Anterior cingulate cortex (tissue), 58 donors: ENCODE results near the gene MCOLN3.
"Not testable (repeated sequence)": the region's sequence is repeated elsewhere in the genome, so short reads cannot be mapped to it uniquely, and the experiment has no call there.

Experiments used
- DNase-seq, 58 donors: peaks; one replicate each; lab custom pipeline; 2025; lab: John Stamatoyannopoulos, UW

Gene MCOLN3

DNA sequence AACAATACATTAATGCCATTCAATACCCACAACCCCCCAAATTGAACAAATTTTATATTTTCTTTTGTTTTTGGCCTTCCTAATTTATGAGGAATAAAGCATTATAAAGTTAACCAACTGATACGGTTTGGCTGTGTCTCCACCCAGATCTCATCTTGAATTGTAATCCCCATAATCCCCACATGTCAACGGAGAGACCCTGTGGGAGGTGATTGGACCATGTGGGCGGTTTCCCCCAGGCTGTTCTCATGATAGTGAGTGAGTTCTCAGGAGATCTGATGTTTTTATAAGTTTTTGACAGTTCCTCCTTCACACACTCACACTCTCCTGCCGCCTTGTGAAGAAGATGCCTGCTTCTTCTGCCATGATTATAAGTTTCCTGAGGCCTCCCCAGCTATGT is 6.4 kb upstream of the MCOLN3 start:
- no peak for DNase-seq

DNA sequence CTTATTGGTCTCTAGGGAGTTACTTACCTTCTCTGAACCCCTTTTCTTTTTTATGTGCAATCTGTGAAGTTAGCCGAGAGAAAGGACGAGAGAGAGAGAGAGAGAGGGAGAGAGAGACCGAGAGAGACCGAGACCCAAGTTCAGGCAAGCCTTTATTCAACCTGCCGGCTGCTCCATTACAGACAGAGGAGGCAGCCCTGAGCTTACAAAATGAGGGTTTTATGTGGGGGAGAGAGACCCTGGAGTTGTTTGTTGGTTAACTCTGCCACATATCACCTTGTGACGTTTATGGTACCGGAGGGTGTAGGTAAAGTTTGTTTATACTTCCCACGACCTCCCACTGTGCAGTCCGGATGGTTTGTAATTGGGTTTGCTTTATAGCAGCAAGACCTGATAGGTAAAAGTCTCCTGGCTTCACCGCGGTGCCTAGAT is 1.5 kb upstream of the MCOLN3 start:
- DNase-seq: no peak

DNA sequence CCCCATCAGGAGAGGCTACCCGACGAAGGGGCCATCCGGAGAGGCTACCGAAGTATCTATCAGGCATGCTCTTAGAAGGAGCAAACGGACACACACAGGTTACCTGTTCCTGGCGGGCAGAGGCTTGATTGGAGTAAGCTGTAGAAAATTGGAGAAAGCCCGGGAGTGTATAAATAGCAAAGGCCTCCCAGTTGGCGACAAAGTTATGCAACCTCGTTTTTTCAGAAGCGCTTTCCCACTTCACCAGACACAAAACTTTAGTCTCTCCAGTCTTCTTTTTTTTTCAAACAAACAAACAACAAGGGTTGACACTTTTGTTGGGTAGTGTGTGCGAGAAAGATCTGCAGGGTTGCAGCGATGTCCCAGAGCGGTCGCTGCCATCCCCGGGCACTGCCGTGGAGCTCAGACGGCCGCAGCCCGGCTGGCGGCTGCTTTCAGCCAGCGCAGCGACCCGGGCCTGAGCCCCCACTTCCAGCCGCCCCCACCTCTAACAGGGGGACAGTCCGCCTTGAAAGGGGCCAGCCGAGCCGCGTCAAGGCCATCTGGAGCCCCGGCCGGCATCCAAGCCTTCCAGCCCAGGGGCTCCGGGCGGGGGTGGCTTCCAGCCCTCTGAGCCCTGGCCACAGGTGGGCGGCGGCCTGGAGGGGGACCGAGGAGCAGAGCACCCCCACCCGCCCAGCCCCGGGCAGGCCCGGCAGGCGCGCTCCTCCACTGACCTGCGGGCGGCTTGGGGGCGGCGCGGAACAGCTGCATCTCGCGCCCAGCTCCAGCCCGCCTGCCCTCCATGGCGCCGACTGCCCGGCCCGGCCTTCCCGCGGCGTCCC is 616 bp downstream of the MCOLN3 start:
- DNase-seq: no peak

DNA sequence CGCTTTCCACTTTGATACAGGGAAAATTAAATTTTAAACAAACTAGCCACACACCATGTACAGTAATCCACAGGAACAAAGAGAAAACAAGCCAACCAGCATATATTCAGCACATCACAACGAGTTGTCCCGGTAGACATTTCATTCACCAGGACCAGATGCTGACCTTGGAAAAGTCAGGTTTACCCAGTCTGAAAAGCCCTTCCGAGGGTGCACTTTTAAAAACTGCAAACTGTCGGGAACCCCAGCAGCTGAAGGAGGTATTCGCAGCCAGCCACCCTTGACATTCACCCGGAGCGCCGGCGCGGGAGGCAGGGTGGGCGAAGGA is 1.2 kb downstream of the MCOLN3 start:
- DNase-seq: no peak

DNA sequence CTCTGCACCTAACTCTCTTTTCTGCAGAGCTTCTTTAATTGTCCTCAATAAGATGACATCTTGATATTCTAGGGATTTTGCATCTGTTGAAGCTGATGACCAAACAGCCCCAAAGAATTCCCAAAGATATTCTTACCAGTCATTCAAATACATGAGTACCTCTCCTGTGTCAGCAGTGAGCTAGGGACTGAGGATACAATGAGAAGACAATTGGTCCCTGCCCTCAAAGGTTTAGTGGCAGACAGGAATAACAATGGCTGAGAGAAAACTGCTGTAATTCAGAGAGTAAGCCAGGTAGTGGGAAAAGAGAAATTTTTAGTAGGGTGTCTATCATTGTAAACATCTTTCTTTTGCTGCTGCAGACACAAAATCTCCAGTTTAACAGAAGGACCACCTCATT is 5.9 kb downstream of the MCOLN3 start:
- DNase-seq: no peak

DNA sequence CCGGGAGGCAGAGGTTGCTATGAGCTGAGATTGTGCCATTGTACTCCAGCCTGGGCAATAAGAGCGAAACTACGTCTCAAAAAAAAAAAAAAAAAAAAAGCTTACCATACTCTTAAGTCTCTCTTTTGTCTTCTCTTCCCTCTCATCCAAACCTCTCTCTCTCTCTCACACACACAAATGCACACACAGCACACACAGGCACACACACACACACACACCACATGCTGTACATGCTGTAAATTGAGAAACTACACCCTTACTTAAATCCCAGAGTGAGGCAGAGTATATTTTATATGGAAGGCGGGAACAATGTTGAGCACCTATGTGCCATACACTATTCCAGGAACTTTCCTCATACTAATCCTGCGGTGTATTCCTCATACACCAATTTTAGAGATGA is 6.5 kb downstream of the MCOLN3 start:
- DNase-seq: no peak

DNA sequence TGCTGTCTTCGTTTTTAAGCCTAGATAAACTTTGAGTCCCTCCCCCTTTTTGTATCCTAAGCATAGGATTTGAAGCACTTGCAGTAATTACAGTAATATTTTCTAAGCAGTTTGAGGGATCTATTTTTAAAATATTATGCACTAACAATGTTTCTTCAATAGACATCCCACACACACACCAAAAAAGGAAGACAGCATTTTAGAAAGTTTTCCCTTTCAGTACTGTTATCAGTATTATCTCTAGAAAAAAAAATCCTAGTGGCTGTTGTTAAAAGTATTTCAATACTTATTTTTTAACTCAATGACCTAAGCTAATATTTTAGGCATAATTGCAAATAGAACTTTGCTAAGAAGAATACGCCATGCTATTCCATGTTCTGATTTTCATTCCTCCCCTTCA is 15.1 kb downstream of the MCOLN3 start:
- no peak for DNase-seq

DNA sequence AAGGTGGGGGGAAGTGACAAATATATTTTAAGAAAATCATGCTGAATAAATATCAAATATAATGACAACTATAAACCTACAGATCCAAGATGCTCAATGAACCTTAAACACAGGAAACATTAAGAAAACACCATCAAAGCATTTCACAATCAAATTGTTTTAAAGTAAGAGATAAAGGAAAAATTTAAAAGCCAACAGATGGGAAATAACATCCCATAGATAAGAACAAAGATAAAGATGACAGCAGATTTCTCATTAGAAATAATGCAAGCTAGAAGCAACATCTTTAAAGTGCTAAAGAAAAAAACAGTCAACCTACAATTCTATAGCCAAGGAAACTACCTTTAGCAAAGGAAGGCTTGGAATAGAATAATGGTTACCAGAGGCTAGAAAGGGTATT is 17.8 kb downstream of the MCOLN3 start:
- no peak for DNase-seq

DNA sequence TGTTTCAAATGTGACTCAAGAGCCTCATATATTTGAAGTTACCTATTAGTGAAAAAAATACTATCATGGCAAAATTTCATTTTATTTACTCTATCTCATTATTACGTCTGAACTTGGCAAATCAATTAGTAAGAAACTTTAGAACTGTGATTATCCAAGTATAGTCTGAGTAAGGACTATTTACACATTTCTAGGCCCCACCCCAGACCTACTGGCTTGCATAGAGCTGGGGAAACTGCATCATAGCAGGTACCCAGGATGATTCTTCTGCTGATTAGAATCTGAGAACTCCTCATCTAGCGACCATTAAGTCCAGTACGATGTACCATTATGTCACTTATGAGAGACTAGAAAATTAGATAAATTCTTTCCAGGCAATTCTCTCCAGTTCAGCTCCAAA is 20.1 kb downstream of the MCOLN3 start:
- DNase-seq: no peak

DNA sequence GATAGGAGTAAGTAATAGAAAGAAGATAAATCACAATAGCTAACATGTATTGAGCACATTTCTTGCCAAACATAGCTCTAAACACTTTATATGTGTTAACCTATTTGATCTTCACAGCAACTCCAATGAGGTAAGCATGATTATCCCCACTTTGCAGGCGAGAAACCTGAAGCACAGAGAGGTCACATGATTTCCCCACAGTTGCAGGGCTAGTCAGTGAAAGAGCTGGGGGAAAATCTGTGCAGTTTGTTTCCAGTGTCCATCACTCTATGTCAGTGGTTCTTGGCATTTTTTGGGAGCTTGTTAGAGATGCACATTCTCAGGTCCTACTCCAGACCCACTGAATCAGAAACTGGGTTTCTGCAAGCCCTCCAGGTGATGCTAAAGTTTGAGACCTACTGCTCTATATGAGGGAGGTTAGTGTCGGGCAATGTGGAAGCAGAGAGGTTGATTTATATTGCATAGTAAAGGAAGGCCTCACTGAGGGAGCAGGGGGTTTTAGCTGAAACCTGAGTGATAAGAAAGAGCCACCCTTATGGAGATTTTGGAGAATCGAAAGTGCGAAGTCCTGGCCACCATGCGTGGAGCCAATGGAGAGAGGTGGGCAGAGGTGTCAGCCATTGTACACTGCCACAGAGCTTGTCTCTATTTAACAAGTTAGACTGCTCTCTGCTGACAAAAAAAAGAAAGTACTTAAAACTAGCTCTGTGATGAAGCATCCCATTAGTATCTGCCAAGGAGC is 20.9 kb downstream of the MCOLN3 start:
- no peak for DNase-seq

DNA sequence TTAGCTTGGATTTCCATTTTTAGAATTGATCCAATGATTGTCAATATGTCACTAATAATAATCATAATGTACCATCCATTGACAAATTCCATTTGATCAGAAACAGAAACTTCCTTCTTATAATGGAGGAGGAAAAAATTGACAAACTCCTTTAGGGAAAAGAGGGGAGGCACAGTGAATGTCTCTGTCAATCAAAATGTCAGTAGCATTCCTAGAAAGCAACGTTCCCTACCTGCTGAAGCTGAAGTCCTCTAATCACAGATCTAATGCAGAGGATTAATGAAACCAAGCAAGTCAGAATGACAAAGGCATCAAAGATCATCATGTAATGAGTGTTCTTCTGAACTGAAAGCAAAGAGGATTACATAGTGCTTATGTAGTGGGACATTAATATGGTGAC is 22.4 kb downstream of the MCOLN3 start:
- no peak for DNase-seq

DNA sequence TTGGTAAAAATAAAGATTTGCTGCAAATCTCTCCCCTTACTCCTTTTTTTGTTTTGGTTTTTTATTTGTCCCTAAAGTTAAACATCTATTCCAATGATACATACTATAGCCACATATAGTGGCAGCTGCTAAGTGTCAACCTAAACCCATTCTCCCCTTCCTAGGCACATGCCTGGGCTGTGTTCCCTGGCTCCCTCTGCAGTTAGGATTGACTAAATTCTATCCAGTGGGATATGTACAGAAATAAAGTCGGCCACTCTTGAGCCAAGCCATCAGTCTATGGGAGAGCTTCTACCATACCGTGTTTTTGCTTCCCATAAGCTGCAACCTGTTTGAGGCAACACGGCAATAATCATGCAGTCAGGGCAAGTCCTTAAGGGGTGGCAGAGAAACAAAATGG is 23.6 kb downstream of the MCOLN3 start:
- no peak for DNase-seq

DNA sequence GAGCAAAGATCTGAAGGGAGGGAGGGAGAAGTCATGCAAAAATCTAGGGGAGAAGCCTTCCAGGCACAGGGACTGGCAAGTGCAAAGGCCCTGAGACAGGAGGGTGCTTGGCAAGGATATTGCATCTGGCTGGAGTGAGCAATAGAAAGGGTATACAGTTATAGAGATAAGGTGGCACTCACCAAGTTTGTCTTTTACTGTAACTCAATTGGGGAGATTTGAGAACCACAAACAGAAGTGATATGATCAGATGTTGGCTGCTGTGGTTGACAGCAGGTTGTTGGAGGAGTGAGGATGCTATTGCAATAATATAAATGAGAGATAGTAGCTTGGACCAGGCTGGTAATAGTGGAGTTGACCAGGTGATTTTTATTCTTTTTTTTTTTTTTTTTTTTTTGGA is 25.6 kb downstream of the MCOLN3 start:
- DNase-seq: no peak

DNA sequence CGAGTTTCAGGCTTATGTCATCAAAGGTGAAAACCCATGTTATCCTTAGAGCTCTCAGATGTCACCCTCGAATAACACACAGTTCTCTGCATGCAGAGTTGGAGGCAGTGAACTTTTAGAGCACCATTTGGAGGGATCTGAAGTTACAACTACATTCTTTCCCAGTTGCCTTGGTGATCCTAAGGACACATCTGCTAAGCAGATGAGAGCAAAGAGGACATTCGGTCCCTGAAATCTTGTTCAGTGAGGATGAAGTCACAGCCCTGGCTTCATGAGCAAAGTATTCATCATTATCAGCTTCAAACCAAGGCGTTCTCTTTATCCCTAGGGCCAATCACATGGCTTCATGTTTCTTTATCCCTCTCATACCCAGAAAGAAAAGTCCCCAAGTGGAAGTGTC is 28.3 kb downstream of the MCOLN3 start:
- DNase-seq: no peak

DNA sequence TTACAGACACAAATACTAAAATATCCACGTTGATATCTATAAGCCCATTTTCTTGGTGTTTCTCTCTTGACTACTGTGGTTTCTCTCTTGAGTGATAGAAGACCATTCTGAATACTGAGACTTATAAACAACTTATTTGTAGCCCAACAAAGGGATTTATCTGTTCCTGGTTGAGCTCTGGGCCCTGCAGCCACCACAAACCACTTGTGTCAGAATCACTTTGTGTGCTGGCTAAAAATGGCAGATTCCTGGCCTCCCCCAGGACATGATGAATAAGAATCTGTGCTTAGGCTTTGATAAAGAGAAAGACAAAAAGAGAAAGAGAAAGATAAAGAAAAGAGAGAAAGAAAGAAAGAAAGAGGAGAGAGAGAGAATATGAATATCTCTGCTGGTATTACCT is 32.5 kb downstream of the MCOLN3 start:
- DNase-seq: no peak

DNA sequence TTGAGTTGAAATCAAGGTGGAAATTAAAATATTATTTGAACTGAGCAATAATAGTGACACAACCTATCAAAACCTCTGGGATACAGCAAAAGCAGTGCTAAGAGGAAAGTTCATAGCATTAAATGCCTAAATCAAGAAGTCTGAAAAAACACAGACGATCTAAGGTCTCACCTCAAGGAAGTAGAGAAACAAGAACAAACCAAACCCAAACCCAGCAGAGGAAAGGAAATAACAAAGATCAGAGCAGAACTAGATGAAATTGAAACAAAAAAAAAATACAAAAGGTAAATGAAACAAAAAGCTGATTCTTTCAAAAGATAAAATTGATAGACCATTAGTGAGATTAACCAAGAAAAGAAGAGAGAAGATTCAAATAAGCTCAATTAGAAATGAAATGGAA is 42.7 kb downstream of the MCOLN3 start:
- DNase-seq: not testable (repeated sequence)

DNA sequence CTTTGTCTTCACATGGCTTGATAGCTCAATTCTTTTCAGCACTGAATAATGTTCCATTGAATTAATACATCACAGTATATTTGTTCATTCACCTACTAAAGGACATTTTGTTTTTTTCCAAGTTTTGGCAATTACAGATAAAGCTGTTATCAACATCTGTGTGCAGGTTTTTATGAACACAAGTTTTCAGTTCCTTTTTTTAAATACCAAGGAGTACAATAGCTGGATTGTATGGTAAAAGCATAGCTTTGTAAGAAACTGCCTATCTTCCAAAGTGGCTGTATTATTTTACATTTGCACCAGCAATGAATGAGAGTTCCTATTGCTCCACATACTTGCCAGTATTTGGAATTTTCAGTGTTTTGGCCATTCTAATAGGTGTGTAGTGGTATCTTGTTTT is 46.6 kb downstream of the MCOLN3 start:
- no peak for DNase-seq

DNA sequence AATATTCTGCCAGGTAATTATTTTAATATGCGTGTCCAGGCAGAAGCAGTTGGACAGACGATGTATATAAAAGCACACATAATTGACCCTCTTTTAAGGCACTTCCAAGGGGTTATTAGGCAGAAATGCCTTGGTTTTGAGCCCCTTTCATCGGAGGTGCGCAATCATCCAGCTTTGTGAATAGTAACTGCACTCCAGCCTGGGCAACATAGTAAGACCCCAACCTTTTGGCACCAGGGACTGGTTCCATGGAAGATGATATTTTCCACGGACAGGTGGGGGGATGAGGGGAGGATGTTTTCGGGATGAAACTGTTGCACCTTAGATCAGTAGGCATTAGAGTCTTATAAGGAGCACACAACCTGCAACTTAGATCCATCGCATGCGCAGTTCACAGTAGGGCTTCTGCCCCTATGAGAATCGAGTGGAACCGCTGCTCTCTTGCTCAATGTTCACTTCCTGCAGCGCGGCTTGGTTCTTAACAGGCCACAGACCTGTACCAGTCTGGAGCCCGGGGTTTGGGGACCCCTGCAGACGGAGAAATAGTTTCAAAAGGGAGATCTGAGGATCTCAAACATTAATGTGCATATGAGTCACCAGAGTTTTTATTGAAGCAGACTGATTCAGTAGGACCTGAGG is 49.5 kb downstream of the MCOLN3 start:
- no peak for DNase-seq

DNA sequence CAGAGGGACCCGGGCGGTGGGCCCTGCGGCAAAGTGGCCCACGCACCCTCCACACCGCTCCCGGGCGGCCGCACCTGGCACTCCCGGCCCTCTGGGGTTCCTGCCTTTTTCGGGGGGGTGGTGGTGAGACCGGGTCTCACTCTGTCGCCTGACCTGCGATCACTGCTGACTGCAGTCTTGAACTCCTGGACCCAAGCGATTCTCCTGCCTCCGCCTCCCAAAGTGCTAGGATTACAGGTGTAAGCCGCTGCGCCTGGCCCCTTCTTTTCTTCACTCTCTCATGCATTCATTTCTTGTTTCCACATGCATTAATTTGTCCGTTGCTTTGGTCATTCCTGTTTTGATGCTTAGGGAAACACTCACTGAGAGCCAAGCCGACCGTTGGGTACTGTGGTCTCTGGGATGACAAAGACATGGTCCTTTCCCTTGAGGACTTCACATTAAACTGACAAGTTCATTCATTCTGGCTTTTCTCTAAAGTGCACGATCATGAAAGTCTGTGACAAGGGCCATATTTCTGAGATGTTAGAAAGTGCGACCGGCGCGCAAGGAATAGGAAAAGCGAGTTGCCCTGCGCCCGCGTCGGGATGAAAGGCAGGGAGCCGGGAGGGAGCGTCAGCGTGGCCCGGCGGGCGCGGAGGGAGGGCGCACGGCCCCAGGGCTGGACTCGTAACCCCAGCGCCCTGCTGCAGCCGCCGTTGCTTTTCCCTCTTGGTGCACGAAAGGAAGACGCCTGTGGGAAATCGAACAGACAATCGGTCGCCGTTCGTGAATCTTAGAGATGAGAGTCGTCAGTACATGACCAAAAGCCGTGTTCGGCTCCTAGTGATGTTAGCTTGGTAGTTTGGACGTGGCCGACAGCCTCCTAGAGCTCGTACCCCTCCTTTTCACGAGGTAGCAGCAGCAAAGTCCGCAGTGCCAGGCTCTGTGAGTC is 50.4 kb downstream of the MCOLN3 start:
- DNase-seq: no peak

DNA sequence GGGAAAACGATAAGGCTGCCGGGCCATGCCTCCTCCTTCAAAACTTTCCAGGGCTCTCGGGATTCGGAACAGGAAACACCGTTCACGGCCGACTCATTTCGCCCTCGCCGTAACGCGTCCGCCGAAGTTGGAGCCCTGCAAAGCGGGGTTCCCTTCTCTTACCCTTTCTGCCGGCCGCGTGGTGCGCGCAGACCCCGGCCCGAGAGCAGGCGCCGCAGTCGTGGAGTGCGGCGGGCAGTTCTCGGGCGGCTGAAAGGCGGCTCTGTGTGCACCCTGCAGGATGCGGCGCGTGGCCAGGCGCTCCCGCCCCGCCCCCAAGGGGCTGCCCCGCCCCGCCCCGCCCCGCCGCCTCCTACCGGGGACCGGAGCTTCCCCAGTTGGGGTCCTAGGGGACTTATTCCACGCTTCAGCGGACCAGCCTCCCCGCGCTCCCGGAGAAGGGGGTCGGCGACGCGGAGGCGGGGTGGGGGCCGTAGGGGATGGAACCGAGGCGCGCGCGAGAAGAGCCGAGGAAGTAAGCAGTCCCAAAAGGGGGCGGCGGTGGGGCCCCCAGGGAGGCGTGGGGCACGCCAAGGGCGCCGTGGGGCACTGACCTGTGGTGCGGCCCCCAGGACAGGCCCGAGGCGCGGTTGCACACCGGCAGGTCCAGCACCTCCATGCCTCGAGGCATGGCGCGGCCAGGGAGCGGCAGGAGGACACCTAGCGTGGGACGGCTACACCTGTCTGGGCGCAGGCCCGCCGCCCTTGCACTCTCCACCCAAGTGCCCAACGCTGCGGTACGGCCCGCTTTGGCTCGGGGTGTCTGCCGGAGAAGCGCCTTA is 51.2 kb downstream of the MCOLN3 start, which contains the start of gene MCOLN2:
Gene MCOLN2, minus strand, starts transcription at position 268 of the 821 bp plus-strand sequence. Its CDS starts 241 bp downstream, at position 27.
- DNase-seq: peak in 19 of 58 donors; percentile 1 to 44 (median 7)
